ENCODE data around the gene TCOF1. TPM values are rescaled to one million over a fixed set of nuclear protein-coding genes. Genes with fewer than 3 reads are reported as not detected.

Gene TCOF1
- total RNA-seq, 1 donor, result 23.1 TPM

GRCh38 chr5:150448952-150449516 is 91.5 kb downstream of the TCOF1 start:
- H3K4me3 ChIP-seq (ENCODE audit: low read depth, low read length), result peak overlapping the region; percentile 97
- TF ChIP-seq, protein P1, sequence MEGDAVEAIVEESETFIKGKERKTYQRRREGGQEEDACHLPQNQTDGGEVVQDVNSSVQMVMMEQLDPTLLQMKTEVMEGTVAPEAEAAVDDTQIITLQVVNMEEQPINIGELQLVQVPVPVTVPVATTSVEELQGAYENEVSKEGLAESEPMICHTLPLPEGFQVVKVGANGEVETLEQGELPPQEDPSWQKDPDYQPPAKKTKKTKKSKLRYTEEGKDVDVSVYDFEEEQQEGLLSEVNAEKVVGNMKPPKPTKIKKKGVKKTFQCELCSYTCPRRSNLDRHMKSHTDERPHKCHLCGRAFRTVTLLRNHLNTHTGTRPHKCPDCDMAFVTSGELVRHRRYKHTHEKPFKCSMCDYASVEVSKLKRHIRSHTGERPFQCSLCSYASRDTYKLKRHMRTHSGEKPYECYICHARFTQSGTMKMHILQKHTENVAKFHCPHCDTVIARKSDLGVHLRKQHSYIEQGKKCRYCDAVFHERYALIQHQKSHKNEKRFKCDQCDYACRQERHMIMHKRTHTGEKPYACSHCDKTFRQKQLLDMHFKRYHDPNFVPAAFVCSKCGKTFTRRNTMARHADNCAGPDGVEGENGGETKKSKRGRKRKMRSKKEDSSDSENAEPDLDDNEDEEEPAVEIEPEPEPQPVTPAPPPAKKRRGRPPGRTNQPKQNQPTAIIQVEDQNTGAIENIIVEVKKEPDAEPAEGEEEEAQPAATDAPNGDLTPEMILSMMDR (IDR thresholded peaks at IDR 0.05; ENCODE audit: insufficient read depth, low read length), result no peak
- DNase-seq (ENCODE audit: low read depth), result peak; percentile 37

Other genes with a start within 250 kb of the TCOF1 start
- gene PDGFRB, start 201.9 kb upstream of the TCOF1 start, total RNA-seq (ENCODE audit: low replicate concordance), result 111 and 180 TPM in 2 replicates
- 0.18 and 0.65 TPM in 2 replicates for gene CDX1, start 190.9 kb upstream of the TCOF1 start, total RNA-seq (ENCODE audit: low replicate concordance)
- gene SLC6A7, start 167.6 kb upstream of the TCOF1 start, total RNA-seq (ENCODE audit: low replicate concordance), result not detected in 2 replicates
- gene CAMK2A, start 67.9 kb upstream of the TCOF1 start, total RNA-seq (ENCODE audit: low replicate concordance), result 0.09 TPM in 1 of 2 replicates, not detected in the other
- 1.5 and 2.1 TPM in 2 replicates for gene ARSI, start 54.8 kb upstream of the TCOF1 start, total RNA-seq (ENCODE audit: low replicate concordance)
- 0.41 and 1.1 TPM in 2 replicates for gene CD74, start 55.2 kb downstream of the TCOF1 start, total RNA-seq (ENCODE audit: low replicate concordance)
- 3,673 and 3,861 TPM in 2 replicates for gene RPS14, start 92.0 kb downstream of the TCOF1 start, total RNA-seq (ENCODE audit: low replicate concordance)
- 36.2 and 39.3 TPM in 2 replicates for gene NDST1, start 150.4 kb downstream of the TCOF1 start, total RNA-seq (ENCODE audit: low replicate concordance)